Measurements from ENCODE around the gene ZNF865. TPM values are rescaled to one million over a fixed set of nuclear protein-coding genes. Genes with fewer than 3 reads are reported as not detected.

The ZNF865 gene
- polyA plus RNA-seq, 1 donor from 2014 or later, result 1.7 TPM

DNA sequence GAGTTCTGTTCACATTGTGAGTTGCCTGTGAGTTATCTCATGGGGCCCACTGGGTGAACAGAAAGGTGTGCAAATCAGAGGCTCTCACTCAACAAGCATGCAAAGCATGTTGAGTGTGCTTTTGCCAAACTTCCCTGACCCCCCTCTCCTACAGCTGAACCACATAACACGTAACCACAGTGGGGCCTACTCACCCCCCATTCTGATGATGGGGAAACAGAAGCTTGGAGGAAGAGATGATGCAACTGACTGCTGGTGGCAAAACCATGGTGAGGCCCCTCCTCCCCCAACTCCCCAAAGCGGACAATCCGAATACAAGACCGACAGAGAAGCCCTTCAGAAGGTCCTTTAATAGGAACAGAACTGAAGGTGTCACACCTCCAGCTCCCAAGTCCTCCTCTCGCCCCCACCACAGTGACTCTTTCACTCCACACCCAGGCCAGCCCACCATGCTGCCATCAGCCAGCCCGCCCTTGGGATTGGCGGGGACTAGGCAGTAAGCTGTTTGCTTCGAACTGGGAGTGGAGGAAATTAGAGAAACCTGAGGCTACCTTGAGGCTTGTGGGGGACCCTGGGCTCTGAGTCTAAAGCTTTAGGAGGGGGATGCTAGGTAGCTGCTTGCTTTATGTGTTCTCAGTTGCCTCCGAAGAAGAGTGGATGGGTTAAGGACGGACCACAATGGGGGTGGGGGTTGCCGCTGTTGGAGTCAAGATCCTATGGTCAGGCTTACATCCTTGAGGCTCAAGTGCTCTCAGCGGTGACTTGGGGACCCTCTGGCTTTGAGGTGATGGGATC, 15.2 kb downstream of the ZNF865 start:
- Histone ChIP-seq H3K27ac (ENCODE audit: low read length) (no peak overlapping the region), H3K27me3 (ENCODE audit: insufficient read depth, low read depth, low read length) (no peaks in the 10 kb centered on the region), H3K9me2 (ENCODE audit: insufficient read depth, low read length) (no peaks in the 10 kb centered on the region), H3K9me3 (ENCODE audit: low read length) (no peaks in the 10 kb centered on the region), H4K20me1 (ENCODE audit: insufficient read depth) (no peaks in the 10 kb centered on the region), H3K79me2 (replicated peaks; ENCODE audit: insufficient read depth, low read length) (peaks cover 8% of the 10 kb centered on the region), H3K4me3 (ENCODE audit: low read length) (no peak overlapping the region), H2AFZ (ENCODE audit: low read depth, low read length) (no peak overlapping the region), H3K4me2 (ENCODE audit: low read length) (no peak overlapping the region), H3F3A (ENCODE audit: insufficient read depth, low read length, poor library complexity, severe bottlenecking) (no peaks in the 10 kb centered on the region), H3K9ac (ENCODE audit: low read length) (no peak overlapping the region), H3K36me3 (ENCODE audit: insufficient read depth, low read length) (no peaks in the 10 kb centered on the region)
- TF ChIP-seq POLR2AphosphoS5 (IDR thresholded peaks at IDR 0.05), result peak; percentile 1
- TF ChIP-seq EZH2 (IDR thresholded peaks at IDR 0.05; ENCODE audit: borderline replicate concordance, insufficient read depth, low read length, poor library complexity, severe bottlenecking), result no peak

DNA sequence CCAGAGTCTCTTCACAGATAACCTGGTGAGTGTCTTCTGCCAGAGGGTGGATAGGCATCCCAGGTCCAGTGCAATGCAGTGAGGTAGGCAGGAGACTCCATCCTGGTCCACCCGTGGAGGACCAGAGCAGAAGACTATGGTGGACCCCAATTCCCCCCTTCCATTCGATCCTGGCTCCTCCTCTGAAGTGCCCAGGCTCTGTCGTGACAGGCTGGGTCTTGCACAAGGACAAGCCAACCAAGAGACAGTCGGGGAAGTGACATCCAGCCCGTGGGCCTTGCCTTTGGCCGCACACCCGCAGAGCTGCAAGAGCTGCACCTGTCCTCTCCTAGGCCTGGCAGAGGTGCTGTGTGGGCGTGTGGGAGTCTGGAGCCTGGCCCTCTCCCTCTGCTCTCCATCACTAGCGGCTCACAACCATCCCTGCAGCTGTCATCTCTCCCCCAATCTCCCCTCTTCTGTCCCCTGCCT, 15.8 kb downstream of the ZNF865 start:
- H3K9ac ChIP-seq (ENCODE audit: low read length), result no peak overlapping the region
- no peaks in the 10 kb centered on the region for H4K20me1 ChIP-seq (ENCODE audit: insufficient read depth)
- H2AFZ ChIP-seq (ENCODE audit: low read depth, low read length), result no peak overlapping the region
- peaks cover 8% of the 10 kb centered on the region for H3K79me2 ChIP-seq (replicated peaks; ENCODE audit: insufficient read depth, low read length)
- H3K9me2 ChIP-seq (ENCODE audit: insufficient read depth, low read length), result no peaks in the 10 kb centered on the region
- H3F3A ChIP-seq (ENCODE audit: insufficient read depth, low read length, poor library complexity, severe bottlenecking), result no peaks in the 10 kb centered on the region
- no peaks in the 10 kb centered on the region for H3K9me3 ChIP-seq (ENCODE audit: low read length)
- no peaks in the 10 kb centered on the region for H3K36me3 ChIP-seq (ENCODE audit: insufficient read depth, low read length)
- H3K27me3 ChIP-seq (ENCODE audit: insufficient read depth, low read depth, low read length), result no peaks in the 10 kb centered on the region
- TF ChIP-seq, protein P1, sequence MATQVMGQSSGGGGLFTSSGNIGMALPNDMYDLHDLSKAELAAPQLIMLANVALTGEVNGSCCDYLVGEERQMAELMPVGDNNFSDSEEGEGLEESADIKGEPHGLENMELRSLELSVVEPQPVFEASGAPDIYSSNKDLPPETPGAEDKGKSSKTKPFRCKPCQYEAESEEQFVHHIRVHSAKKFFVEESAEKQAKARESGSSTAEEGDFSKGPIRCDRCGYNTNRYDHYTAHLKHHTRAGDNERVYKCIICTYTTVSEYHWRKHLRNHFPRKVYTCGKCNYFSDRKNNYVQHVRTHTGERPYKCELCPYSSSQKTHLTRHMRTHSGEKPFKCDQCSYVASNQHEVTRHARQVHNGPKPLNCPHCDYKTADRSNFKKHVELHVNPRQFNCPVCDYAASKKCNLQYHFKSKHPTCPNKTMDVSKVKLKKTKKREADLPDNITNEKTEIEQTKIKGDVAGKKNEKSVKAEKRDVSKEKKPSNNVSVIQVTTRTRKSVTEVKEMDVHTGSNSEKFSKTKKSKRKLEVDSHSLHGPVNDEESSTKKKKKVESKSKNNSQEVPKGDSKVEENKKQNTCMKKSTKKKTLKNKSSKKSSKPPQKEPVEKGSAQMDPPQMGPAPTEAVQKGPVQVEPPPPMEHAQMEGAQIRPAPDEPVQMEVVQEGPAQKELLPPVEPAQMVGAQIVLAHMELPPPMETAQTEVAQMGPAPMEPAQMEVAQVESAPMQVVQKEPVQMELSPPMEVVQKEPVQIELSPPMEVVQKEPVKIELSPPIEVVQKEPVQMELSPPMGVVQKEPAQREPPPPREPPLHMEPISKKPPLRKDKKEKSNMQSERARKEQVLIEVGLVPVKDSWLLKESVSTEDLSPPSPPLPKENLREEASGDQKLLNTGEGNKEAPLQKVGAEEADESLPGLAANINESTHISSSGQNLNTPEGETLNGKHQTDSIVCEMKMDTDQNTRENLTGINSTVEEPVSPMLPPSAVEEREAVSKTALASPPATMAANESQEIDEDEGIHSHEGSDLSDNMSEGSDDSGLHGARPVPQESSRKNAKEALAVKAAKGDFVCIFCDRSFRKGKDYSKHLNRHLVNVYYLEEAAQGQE (IDR thresholded peaks at IDR 0.05; ENCODE audit: borderline replicate concordance), result no peak
- no peak for TF ChIP-seq EP300 (conservative IDR thresholded peaks at IDR 0.05; ENCODE audit: poor library complexity, severe bottlenecking)
- TF ChIP-seq RAD21 (conservative IDR thresholded peaks at IDR 0.05), result no peak
- no peak for TF ChIP-seq POLR2AphosphoS5 (IDR thresholded peaks at IDR 0.05)
- TF ChIP-seq EZH2 (IDR thresholded peaks at IDR 0.05; ENCODE audit: borderline replicate concordance, insufficient read depth, low read length, poor library complexity, severe bottlenecking), result no peak
- no peak for TF ChIP-seq SMC3 (conservative IDR thresholded peaks at IDR 0.05; ENCODE audit: poor library complexity)
- no peak for TF ChIP-seq MXI1 (conservative IDR thresholded peaks at IDR 0.05; ENCODE audit: poor library complexity, severe bottlenecking)
- TF ChIP-seq, protein P2, sequence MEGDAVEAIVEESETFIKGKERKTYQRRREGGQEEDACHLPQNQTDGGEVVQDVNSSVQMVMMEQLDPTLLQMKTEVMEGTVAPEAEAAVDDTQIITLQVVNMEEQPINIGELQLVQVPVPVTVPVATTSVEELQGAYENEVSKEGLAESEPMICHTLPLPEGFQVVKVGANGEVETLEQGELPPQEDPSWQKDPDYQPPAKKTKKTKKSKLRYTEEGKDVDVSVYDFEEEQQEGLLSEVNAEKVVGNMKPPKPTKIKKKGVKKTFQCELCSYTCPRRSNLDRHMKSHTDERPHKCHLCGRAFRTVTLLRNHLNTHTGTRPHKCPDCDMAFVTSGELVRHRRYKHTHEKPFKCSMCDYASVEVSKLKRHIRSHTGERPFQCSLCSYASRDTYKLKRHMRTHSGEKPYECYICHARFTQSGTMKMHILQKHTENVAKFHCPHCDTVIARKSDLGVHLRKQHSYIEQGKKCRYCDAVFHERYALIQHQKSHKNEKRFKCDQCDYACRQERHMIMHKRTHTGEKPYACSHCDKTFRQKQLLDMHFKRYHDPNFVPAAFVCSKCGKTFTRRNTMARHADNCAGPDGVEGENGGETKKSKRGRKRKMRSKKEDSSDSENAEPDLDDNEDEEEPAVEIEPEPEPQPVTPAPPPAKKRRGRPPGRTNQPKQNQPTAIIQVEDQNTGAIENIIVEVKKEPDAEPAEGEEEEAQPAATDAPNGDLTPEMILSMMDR (IDR thresholded peaks at IDR 0.05; ENCODE audit: poor library complexity, severe bottlenecking), result no peak
- TF ChIP-seq TAF1 (IDR thresholded peaks at IDR 0.05; ENCODE audit: low read depth), result no peak
- H3K27ac ChIP-seq (ENCODE audit: low read length), result no peak overlapping the region
- H3K4me2 ChIP-seq (ENCODE audit: low read length), result no peak overlapping the region
- no peak overlapping the region for H3K4me3 ChIP-seq (ENCODE audit: low read length)
